NCI-H82 treated with DMSO at 0.1 percent for 48 hours (cell line): ENCODE data around the gene BCL11A.

Experiments
- DNase-seq: peaks from one replicate; lab custom pipeline; 2025; ENCODE audit not compliant: unreplicated experiment; lab: John Stamatoyannopoulos, UW

Gene BCL11A

DNA sequence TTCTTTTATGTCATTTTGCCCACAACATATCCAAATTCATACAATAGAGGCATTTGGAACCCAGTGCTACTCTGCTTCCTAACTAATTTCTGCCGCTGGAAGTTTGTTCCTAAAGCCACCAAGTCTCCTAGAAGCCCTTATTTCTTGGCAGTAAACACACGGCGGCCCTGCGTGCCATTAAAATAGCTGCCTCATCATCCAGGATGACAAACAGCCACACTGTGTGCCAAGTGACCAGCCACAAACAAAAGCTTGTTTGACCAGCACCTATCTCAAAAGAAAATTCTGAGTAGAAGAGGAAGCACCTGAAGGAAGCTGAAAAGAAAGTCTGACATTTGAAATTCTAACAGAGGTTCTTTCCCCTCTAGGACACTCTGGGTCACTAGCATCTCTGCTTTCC lies 64.2 kb downstream of the BCL11A start:
- DNase-seq = no peak

GRCh38 chr2:60488291-60488690 lies 65.2 kb downstream of the BCL11A start:
- DNase-seq = no peak

GRCh38 chr2:60487174-60487573 lies 66.3 kb downstream of the BCL11A start:
- no peak for DNase-seq

DNA sequence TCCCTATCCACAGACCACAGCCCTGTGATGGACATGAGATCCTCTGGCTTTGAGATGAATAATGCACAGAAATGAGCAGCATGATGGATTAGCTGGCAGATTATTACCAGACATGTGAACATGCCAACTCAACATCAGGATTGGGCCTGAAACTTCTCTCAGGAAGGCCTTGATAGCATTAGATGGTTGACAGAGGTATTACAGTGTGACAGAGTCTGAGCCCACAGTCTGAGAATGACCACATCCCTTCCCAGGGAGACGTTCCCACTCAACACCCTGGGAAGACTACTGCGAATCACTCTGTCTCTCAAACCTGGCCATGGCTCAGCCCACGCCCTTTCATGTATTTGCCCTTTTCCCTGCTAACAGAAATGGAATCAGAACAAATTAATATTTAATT lies 66.9 kb downstream of the BCL11A start:
- DNase-seq = no peak

GRCh38 chr2:60486067-60486466 lies 67.4 kb downstream of the BCL11A start:
- DNase-seq = no peak

DNA sequence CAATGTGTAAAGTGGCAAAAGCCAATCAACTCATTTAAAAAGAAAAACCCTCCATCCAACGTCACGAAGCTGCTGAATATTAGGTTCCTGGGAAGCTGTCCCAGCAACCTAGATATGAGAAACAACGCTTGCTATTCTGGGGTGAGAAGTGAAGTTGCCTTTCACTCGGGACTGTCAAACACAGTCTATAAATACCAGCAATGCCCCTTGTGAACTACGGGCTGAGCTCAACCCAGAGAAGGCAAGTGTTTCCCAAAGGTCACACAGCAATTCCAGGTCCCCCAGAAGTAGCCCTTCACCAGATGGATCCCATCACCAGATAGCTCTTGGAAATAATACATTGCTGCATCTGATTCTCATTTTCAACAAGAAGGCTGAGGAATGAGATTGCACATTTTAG lies 67.9 kb downstream of the BCL11A start:
- DNase-seq = no peak

GRCh38 chr2:60485055-60485454 lies 68.4 kb downstream of the BCL11A start:
- no peak for DNase-seq

GRCh38 chr2:60484133-60484645 lies 69.3 kb downstream of the BCL11A start:
- no peak for DNase-seq

GRCh38 chr2:60483401-60483800 lies 70.1 kb downstream of the BCL11A start:
- DNase-seq = no peak

DNA sequence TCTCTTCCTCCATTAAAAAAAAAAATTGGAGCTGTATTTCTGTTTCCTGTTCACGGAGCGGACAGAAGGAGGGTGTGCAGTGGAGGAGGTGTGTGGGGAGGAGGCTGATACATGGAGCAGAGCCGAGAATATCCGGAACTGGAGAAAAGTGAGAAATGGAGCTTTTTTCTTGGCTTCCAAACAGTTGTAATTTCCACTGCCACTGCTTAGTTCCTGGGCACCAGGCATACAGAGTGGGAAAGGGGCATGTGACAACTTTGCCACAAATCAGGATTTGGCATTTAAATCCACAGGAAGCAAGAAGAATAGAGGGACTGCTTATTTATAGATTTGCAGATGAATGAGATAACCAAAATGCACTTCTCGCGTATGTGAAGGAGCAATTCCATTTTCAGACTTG lies 71.2 kb downstream of the BCL11A start:
- DNase-seq = no peak

DNA sequence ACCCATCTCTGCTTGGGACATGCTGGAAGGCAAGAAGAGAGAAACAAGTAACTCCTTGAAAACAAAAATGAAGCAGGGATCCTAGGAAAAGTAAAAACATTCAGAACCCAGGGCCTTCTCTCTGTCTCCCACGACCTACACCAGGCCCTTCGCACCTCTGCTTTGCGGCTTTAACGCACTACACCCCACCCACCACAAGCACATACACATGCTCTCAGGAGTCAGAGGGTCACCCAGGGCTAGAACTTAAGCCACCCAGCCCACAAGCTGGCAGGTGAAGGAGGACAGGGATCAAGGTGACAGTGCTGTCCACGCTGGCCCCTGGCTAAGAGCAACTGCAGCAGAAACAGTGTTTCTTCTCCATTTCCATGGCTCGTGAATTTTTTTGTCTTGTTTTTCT lies 72.2 kb downstream of the BCL11A start:
- no peak for DNase-seq

GRCh38 chr2:60480089-60480773 lies 73.2 kb downstream of the BCL11A start:
- DNase-seq = no peak

DNA sequence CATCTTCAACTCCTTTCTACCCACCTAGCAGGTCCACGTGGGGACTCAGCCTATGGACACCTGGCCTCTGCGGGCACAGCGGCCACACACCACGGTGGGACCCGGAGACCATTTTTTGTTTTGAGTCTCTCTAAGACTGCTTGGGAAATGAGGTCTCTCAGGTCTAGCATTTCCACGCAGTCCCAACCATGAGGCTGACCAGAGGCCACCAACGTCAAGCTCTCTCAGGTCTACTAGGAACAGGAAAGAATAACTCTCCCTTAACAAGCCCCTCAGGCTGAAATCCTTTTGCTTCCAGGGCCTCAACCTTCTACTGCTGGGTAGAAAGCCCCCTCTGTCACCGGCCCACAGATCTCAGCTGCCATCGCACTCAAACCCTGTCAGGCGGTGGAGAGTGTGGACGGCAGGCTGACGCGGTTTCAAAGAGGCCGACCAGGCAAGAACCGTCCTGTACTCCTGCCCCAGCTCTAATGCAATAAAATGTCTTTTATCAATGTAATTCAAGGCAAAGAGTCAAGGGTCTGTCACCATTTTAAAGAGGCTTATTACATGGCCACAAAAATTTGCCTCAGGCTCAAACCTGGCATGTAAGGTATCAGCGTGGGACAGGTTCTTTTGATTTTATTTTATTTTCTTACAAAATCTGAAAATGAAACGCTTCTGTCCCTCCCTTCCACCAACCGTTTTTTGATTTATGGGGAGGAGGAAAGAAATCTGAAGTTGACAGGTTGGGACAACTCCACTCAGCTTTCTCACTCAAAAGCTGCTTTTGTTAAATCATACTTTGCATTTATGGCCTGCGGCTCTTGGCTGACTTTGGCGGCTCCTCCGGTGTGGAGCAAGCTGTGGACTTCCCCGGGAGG lies 74.0 kb downstream of the BCL11A start:
- DNase-seq = no peak

GRCh38 chr2:60478660-60479059 lies 74.8 kb downstream of the BCL11A start:
- DNase-seq = no peak

DNA sequence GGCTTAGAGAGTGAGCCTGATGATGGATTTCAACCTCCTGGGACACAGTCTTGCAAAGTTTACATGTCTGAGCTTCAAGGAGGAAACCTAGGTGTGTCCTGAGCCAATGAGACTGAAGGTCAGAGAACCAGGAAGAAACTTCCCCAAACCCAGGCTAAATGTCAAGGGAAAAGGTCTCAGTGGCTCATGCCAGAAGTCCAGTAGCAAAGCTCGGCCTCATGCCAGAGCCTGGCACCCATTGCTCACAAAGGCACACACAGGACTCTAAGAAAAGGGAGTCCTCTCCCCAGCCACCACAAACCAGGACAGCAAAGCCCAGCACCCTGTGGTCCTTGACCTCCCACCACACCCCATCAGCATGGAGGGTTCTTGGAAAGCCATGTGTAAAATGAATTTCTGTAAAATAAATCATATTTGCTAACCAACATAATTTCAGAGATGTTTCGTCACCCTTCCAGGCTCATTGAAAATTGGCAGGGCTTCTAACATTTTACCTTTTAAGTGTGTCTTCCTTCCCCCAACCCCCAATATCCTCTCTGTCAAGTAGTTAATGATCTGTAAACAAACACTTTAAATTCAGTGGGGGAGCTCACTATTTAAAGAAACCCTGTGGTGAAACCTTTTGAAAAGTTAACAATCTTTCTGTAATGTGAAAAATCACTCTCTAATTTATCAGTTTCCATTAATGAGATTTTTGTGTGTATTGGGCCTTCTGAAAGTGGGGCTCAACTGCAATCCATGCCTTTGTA lies 77.1 kb downstream of the BCL11A start:
- no peak for DNase-seq

GRCh38 chr2:60475123-60475830 lies 78.2 kb downstream of the BCL11A start:
- no peak for DNase-seq

- DNase-seq = no peak
Measured at GRCh38 chr2:60474301-60474700, 79.2 kb downstream of the BCL11A start.

- no peak for DNase-seq
Measured at GRCh38 chr2:60473546-60473945, 79.9 kb downstream of the BCL11A start.

- DNase-seq = no peak
Measured at GRCh38 chr2:60472663-60473289, 80.7 kb downstream of the BCL11A start.

DNA sequence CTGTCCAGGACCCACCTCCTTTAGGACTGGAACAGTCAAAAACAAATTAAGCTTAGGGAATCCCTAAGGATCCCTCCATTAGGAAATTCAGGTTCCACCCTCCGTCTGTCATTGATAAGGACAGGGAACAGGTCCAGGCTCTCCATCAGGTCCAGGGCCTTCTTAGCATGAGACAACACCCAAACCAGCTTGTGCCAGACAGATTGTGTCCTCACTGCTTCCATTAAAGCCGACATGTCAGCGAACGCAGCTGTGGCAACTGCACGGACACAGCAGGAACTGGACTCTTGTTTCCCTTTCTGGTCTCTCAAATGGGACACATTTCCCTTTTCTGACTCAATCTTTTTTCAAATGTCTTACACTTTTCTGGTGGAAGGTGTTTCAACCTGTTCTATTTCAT lies 81.4 kb downstream of the BCL11A start:
- DNase-seq = no peak

GRCh38 chr2:60470340-60470739 lies 83.1 kb downstream of the BCL11A start:
- DNase-seq = no peak
